Stimulated activated CD4-positive, alpha-beta T cell treated with anti-CD3 and anti-CD28 coated beads, Interleukin-1b, Interleukin-23, amount 100 ng/mL, for 48 hours (primary cell): Measurements from ENCODE around the gene ITPR2.

Experiments
- DNase-seq: peaks from one replicate; pipeline ENCODE4 v3.0.0-alpha.2; 2020

The ITPR2 gene

DNA sequence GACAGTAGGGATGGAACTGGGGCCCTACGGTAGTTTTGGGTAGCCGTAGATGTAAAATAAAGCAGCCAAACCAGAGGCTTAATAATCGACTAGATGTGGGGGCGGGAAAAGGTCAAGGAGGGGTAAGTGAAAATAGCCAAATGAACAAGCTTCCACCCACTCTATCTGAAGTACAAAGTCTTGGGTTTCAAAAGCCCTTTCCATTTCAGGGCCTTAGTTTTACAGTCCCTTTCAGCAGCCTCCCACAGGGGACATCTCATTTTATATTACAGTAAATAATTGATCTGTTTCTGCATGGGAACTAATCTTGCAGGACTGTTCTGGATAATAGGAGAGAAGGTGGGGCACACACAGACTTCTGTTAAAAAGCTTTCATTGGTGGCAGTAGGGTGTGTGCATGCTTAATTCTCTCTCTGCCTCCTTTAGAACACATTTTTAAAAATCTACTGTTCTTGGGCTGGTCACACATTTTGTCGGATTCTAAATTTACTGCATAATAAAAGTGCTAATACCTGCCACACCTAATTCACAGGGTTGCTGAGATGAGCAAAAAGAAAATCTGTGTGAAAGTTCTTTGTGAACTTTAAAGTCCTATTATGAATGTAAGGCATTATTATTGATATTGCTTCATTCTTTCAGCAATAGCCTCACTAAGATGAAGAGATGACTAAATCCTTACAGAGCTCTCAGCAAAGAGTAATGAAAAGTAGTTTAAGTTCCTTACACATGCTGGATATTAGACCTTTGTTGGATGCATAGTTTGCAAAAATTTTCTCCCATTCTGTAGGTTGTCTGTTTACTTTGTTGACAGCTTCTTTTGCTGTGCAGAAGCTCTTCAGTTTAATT, 104.6 kb downstream of the ITPR2 start:
- no peak for DNase-seq

DNA sequence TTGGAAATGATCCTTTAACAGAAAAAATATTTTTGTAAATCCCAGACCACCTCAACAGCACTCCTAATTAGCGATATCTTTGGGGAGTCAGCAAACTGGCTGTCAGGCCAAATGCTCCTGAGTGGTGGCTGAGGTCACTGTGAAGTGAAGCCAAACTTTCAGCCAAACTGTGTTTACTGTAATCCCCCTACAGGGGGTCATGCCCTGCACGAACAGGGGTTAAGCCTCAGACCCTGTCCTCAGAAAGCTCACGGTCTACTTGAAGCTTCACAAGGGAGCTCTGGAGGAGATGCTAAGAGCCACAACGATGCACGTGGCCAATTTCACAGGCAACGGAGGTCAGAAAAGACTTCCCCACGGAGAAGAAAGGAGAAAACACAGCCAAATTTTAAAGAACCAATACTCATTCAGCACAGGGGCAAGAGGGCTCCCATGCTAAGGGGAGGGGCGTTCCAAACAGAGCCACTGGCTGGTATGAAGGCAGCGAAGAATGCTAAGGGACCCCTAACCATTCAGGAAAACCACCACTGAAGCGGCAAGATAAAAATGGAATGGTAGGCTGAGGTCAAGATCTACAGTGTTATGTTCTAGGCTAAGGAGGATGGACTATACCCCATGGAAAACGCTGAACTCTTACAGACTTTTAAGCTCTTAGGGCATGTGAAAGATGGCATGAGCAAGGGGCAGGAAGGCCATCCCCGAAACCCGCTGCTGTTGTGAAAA, 105.4 kb downstream of the ITPR2 start:
- DNase-seq = no peak

DNA sequence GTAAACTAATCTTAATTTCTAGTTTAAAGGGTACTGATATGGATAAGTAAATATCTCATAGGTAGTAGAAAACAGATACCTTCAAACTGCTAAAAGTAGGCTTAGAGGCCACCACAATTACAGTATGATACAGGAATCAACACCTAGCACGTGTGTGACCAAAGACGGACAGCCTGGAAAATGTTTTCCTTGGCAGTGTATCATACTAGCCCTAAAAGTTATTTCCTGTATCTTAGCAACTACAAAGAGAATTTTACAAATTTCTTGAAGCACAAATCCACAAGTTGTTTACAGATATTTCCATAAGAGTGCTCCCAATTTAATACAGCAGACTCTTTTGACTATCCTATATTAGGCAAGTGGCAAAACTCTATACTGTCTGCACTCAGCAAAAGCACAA, 106.0 kb downstream of the ITPR2 start:
- DNase-seq = no peak

DNA sequence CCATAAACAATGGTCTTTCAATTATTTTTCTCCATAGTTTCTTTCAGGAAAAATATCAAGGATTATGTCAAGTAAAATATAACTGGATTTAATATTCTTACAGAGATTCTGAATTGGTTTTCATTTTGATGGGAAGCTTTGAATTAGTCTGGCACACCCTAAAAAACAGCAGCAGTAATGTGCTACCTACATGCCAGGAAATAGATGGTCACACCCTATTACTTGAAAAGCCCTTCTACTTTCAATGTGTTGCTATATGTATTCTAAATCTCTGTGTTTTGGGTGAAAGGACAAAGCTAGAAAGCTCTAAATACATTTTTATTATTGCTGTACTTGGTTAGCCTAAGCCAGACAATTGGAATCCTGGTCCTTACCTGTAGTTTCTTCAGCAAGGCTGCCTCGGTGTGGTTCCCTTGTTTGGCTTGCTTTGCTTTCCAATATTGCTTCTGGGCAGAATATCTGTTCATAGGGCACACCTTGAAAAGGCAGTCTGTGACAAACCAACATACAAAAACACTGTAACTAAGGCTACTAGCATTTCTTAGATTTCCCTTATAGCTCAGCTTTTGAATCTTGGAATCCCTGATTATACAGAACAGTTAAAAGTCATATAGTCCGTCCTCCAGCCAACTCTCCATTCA, 107.6 kb downstream of the ITPR2 start:
- no peak for DNase-seq

DNA sequence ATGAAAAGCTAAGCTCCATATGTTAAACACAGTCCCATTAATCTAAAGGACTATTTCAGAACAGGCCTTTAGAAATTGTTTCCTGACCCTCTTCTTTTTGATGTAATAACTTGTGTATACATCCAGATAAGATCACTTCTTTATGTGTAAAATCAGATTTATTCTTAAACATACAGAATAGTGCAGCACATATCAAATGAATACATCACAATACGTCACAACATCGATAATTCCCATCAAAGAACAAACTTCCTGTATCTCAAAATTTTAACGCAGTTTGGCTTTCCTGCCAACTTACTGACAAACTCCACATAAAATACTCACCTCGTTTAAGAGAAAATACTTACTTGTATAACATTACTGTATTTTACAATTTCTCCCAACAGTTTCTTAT, 108.7 kb downstream of the ITPR2 start:
- no peak for DNase-seq

DNA sequence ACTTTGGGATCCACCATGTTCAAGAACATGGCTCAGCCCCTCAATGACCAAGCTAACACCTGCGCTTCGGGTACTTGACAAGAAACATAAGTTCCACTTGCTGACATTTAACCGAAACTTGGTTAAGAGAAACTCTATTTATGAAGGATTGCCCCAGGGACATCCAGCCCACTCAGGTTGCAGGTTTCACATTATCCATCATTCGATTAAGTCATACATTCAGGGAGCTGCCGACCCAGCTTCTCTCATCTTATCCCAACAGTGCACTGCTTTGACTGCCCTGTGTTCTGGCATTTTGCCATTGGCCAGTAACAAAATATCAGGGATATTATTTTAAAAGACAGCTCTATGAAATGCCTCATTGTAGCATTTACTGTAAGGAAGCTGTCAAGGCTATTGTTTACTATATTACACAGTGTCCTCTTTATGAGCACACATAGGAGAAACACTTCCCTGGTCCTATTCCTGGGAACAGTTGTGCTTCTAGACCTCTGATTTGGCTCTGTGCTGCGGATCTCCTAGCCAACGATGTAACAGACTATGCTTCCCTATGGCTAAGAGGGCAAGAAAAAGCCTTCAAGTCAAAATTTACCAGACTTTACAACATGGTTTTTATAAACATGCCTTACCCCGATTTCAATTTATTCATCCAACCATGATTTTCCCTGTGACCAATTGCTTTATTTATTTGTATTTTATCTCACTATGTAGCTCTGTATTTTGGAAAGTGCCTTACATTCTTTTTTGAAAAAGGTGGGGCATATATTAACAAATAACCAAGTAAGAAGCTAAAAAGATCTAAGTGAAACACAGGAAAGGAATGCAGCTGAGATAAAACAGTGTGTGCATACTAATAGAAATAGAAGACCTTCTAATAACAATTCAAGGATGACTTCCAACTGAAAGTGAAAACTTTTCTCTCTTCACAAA, 109.3 kb downstream of the ITPR2 start:
- DNase-seq = no peak

DNA sequence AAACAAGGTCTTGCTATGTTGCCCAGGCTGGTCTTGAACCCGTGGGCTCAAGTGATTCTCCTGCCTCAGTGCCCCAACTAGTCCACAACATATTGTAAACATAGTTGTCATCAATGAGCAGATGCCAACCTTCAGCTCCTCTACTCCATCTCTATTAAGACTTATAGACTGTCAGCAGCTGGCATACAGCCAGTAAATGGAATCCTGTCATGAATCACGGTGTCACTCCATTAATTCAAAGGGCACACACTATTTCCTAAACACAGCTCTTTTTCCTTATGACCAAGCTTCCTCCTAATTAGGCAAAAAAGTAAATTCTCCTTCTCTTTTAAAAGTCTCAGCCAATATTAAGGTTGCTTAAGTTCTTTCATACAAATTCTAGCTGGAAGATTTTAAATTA, 111.2 kb downstream of the ITPR2 start:
- DNase-seq = no peak

DNA sequence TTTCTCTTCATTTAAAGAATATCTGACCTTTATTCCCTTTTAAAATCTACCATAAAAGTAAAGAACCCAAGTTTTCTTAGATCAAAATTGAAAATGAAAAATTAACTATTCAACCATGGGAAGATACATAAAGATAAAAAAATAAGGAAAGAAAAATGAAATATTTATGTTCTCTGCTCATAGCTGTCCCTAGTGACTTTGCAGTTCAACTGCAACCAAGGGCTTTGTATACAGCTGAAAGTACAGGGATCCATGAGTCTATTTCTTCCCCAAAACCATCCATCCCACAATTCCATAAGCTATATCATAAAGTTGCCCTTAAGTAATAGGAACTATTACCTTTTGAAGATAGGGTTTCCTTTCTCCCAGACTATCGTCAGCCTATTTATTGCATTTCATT, 113.1 kb downstream of the ITPR2 start:
- DNase-seq = no peak

DNA sequence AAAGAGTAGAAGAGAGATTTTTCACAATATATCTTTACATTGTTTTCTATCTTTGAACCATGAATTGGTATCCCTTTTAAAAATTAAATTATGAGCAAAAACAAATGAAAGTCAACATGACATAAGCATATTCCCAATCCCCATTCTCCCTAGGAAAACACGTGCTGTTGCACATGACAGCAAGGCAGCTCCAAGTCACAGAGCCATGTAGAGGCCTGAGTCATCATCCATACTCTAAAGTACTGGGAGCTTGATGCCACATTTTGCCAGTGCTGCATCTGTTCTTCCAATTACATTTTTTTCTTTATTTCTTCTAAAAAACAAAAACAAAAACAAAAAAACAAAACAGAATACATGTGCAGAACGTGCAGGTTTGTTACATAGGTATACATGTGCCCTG, 115.2 kb downstream of the ITPR2 start:
- no peak for DNase-seq

DNA sequence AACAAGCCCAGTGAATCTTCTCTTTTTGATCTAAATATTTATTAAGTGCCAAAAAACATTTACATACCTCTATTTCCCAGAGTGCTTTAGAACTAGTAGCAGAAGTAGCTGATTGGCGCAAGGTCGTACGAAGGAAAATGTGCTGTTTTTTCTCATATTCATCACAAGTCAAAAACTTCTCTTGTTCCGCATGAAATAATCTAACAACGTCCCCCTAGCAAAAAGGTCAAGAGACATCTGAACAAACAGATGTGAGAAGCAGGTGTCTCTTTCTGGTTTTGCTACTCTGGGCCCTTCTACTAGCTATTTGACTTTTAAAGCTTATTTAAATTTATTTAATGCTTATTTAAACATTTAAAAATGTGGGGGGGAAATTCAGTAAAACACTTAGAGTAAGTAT, 117.8 kb downstream of the ITPR2 start:
- DNase-seq = no peak

DNA sequence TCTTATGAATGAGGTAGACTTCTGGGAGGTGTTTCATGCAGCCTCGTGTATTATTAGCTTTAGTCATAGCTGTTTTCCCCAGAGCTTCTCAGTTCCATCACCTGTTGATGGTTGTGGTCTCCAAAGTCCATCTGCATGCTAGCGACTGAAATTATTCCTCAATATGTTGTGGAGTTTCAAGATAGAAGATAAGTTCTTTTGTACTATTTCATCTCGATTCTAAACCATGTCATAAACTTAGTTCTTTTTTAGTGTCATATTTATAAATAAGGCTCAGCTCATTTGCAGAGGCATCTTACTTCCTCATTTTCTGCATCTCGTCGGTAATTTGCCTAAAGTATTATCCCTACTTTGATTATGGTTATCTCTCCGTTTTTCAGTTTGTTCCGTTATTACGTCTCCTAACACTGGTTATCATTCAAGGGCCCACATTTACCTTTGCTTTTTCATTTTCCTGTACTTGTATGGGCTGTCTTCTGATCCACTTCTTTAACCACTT, 119.1 kb downstream of the ITPR2 start:
- no peak for DNase-seq

DNA sequence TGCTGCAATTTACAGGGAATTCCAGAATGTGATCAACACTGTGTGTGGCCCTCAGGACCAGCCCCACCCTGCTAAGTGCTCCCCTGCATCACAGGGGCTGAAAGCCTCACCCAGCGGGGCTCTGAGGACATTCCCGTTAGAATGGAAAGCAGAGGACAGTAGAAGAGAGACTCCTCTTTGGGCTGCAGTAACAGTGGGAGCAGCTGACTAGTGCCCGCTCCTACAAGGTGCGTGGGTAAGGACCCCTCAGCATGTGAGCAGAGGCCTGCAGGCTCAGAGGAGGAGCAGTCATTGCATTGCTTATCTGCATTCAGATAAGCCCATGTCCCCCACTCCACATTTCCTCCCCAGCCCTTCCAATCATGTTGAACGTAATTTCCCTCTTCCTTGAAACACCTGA, 120.1 kb downstream of the ITPR2 start:
- no peak for DNase-seq

DNA sequence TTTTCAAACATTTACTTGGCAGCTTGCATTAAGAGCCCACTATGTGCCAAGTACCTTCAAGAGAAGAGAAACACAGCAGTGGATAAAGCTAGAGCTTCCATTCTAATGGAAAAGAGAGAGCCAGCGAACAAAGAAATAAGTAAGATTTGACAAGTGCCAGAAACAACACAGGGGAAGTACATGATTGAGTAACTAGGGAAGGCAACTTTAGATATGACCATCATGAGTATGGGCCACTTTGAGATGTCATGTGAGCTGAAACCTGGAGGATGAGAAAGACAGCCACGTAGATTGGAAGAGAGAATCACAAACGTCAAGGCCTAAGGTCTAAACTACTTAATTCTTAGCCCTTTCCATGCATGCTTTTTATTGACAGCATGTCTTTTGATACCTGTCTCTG, 121.4 kb downstream of the ITPR2 start:
- no peak for DNase-seq

DNA sequence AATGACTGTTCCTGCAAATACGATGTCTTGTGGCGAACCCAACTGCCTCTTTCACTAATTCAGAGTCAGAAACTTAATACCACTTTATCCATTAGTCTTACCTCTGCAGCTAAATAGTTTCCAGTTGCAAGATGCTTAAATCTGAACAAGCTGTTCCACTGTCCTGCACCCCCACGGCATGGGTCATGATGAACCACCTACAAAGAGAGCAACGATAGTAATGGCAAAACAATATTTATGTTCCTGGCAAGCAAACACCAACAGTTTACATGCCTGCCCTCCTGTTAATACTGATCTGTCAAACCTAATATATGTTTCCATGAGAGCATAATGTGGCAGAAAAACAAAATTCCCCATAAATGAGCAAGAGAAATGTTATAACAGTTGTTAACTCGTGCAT, 121.9 kb downstream of the ITPR2 start:
- DNase-seq = no peak

DNA sequence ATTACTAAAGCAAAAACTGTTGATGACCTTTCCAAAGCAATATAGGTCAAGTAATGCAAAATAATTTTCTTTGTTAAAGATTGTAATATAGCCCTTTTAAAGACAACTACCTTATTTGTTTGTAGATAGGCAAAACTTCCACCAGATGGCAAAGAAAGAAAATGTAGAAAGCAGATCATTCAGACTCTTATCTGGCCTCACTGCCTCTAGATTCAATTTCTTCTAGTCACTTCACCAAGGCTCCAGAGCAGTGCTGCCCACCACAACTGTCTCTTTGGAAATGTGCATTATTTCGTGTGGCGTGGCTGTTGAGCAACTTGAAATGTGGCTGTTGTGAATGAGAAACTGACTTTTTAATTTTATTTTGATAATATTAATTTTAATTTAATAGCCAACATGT, 127.1 kb downstream of the ITPR2 start:
- no peak for DNase-seq

DNA sequence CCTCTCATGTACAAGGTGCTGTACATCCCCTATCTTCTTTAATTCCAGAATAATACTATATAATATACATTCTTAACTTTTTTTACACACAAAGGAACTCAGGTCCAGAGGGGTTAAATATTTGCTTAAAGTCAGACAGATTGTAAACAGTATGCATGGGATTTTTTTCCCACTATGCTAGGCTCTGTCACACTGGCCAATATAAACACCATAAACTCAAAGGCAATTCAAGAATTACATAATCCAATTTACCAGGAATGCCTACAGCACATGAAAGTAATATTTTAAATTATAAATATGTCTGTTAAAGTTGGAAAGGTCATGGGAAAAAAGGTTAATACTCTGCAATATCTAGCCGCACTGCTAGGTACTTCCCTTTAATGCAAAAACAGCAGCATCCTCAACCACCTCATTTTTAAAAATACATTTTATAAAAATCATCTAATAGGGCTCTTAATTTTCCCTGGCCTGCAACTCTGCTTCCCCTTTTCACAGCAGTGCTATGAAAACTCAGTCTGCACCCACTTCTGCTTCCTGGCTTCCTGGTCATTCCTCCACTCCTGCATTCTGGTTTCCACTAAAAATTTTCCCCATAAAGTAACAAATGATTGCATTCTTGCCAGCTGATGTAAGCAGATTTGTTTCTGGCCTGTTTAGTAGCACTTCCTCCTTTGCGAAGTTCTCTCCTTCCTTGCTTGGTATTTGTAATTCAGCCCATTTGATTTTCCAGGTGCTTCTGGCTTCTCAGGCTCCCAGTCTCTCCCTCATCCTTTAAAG, 128.1 kb downstream of the ITPR2 start:
- no peak for DNase-seq

DNA sequence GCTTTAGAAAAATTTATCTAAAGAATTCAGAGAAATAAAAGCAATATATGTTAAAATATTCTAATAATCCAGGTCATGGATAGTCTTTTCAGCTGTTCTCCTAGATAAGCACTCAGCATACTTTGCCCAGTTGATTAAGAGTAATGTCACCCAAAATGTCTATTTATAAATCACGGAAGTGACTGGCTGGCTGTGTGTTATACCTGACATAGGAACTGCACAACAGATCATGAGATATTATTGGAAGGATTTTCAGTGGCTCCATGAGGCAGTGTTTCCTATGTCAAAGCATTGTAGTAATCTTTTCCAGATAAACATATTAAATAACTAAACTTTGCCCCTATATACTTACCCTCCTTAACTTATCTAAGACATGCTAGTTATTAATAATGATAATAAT, 128.8 kb downstream of the ITPR2 start:
- DNase-seq = no peak

DNA sequence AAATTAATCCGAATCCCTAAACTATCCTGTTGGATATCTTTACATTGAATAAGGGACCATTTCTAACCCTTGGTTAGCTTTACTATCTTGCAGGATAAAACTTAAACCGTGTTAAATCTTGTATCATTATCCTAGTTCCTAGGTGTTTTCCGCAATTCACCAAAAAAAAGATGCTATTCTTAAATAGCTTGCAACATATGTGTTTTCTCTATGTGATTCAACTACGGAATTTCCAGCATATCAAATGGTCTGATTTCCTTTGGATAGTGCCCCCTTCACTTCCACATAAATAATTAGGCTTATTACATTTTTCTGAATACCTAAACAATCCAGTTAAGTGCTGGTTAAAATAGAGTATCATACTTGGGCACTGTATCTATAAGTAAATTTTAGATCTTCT, 130.3 kb downstream of the ITPR2 start:
- DNase-seq = no peak

DNA sequence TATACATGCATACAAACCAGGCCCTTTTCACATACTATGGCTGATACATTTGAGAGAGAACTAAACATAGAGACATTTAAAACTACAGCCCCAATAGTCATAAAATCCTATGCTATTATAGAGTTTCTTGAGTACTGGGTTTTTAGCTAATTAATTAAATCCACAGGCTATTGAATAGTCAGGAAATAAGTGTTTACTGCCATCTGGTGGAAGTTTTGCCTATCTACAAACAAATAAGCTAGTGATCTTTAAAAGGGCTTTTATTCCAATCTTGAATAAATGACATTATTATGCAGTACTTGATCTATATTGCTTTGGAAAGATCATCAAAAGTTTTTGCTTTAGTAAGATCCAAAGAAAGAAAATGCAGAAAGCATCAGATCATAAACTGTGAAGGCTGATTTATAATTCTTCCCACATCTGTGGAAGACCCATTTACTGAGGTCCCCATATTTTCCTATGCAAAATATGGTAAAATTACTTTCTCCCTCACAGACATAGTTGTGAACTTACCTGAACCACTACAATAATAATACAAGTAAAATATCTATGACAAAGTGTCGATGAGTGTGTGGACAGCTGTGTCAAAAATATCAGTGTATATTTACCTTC, 131.3 kb downstream of the ITPR2 start:
- DNase-seq = no peak

DNA sequence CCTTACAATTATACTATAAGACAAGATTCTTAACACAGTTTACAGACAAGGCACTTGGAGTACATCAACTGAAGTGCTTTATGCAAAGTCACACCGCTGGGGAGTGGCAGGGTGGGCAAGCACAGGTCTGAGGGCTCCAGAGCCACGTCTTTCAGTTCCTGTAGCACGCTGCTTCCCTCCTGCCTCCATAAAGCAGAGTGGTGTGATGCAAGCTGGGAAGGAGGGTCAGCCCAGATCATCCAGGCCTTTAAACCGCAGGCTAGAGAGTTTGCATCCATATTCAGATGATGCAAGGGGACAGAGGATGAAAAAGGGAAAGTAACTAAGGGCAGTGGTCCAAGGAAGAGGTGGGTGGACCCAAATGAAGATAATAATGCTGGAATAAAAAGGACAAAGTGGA, 132.6 kb downstream of the ITPR2 start:
- DNase-seq = no peak

DNA sequence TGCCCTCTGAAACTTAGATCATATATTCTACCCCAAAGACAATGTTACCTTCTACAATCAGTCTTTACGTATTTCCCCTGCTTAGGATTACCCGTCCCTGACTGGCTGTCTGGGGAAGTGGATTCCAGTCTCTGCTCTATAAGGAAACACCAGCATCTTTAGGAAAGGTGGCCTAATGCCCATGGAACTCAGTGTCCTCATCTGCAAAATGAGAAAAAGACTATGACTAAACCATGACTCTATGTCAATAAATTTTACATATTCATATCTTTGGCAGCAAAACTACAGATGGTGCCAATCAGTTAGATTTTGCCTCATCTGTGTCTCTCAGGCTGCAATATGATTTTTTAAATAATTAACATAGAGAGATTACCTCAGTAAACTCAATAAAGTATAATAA, 133.8 kb downstream of the ITPR2 start:
- DNase-seq = no peak

DNA sequence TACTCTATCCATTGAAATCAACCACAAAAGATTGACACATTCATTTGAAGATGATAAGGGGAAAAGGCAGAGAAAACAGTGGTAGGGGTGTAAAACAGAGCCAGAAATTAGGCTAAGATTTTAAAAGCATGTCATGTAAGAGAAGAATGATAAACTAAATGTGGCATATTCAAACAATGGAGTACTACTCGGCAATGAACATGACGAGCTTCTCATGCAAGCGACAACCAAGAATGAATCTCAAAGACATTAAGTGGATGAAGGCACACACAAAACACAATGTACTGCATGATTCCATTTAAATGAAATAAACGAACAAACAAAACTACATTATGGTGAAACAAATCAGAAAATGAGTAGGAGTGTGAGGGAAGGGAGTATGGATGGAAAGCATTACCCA, 134.8 kb downstream of the ITPR2 start:
- no peak for DNase-seq
